ENCODE data around the gene SRRM3. TPM values are rescaled to one million over a fixed set of nuclear protein-coding genes. Genes with fewer than 3 reads are reported as not detected.

The SRRM3 gene
- total RNA-seq, 1 experiment from 2014 or later, result 1.7 TPM

DNA sequence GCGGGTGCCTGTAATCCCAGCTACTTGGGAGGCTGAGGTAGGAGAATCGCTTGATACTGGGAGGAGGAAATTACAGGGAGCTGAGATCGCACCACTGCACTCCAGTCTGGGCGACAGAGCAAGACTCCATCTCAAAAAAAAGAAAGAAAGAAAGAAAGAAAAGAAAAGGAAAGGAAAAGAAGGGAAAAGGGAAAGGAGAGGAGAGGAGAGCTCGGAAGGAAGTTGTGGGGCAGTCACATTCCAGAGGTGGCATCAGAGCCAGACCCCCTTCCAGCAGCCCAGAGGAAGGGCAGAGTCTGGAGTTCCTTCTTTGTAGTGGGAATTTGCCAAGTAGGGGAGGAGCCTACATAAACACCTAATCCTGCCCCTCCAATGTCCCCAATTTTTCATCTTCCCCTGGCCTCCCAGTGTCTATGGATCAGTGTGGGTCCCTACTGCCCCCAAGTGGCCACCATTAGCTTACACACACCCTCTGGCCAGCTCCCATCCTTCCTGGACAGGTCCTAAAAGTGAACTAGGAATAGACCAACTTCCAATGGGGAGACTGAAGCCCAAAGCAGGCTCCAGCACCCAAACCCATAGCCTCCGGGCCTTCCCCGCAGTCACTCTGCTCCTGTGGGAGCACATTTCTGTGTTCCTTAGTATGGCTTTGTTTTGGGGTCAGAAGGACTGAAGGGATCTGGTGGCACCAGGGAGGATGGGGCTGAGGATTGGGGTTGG is 61.1 kb downstream of the SRRM3 start:
- no peak overlapping the region for H3K4me3 Mint-ChIP-seq (ENCODE audit: unreplicated experiment)
- POLR2A ChIA-PET, result interaction anchor here (1.5 kb wide), 1 partner anchor 215 kb away, joined by 5 read pairs; the partner anchor contains the start of genes MDH2 and STYXL1
- DNase-seq, result peak; percentile 80
- H3K27me3 ChIP-seq (replicated peaks; ENCODE audit: control insufficient read depth, insufficient read depth, low read length), result no peaks in the 10 kb centered on the region; the same call in 1 of the 2 replicates
- CTCF ChIA-PET, result interaction anchor here (0.6 to 2.5 kb wide), 18 partner anchors 8 to 514 kb away, joined by 3 to 24 read pairs (median 4); partner anchors contain the start of genes MDH2, SRRM3 and STYXL1
- no peaks in the 10 kb centered on the region for H3K36me3 Mint-ChIP-seq (ENCODE audit: insufficient read depth, unreplicated experiment)
- no peaks in the 10 kb centered on the region for H3K9me3 Mint-ChIP-seq (ENCODE audit: unreplicated experiment)
- H3K4me1 Mint-ChIP-seq (ENCODE audit: low read depth, unreplicated experiment), result no peaks in the 10 kb centered on the region
- H3K27ac Mint-ChIP-seq (ENCODE audit: unreplicated experiment), result no peak overlapping the region
- no TSS peak for BruUV-seq (replicated peaks)
- no peaks in the 10 kb centered on the region for H3K36me3 ChIP-seq (ENCODE audit: control insufficient read depth, insufficient read depth, low read length)
- peaks cover 5% of the 10 kb centered on the region; the same call in 1 of the 2 replicates for H3K4me1 ChIP-seq
- no peaks in the 10 kb centered on the region for H3K9me3 ChIP-seq
- no peaks in the 10 kb centered on the region for H3K27me3 Mint-ChIP-seq (ENCODE audit: insufficient read depth, unreplicated experiment)
- intact Hi-C loops (cut with micrococcal nuclease; ENCODE audit: unreplicated experiment), result loop anchor here (1.0 to 5.0 kb wide), 3 partner anchors 41 to 85 kb away; no protein-coding TSS in a partner anchor
- TF ChIP-seq, protein P1, sequence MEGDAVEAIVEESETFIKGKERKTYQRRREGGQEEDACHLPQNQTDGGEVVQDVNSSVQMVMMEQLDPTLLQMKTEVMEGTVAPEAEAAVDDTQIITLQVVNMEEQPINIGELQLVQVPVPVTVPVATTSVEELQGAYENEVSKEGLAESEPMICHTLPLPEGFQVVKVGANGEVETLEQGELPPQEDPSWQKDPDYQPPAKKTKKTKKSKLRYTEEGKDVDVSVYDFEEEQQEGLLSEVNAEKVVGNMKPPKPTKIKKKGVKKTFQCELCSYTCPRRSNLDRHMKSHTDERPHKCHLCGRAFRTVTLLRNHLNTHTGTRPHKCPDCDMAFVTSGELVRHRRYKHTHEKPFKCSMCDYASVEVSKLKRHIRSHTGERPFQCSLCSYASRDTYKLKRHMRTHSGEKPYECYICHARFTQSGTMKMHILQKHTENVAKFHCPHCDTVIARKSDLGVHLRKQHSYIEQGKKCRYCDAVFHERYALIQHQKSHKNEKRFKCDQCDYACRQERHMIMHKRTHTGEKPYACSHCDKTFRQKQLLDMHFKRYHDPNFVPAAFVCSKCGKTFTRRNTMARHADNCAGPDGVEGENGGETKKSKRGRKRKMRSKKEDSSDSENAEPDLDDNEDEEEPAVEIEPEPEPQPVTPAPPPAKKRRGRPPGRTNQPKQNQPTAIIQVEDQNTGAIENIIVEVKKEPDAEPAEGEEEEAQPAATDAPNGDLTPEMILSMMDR (IDR thresholded peaks at IDR 0.05; ENCODE audit: insufficient read depth in 1 of 2, low read depth in 1 of 2, low read length in 1 of 2, severe bottlenecking in 1 of 2, unreplicated experiment in 1 of 2), result peak; percentile 70 to 87
- no peak overlapping the region for H3K4me3 ChIP-seq (ENCODE audit: low read depth, low read length)

DNA sequence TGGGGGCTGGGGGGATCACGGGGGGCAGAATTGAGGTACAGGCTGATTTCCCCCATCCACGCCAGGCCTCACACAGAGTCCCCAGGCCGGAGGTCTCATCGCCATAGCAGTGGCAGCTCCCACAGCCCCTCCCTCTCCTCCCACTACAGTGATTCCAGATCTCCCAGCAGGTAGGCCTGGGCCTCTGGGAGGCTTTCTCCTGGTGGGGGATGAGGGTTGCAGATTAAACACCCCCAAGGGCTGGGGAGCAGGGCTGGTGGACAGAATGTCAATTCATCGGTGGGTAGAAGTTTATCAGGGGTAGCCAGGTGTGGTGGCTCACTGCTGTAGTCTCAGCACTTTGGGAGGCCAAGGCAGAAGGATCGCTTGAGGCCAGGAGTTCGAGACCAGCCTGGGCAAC is 63.6 kb downstream of the SRRM3 start:
- Histone ChIP-seq H3K27me3 (replicated peaks; ENCODE audit: control insufficient read depth, insufficient read depth, low read length) (no peaks in the 10 kb centered on the region; the same call in 1 of the 2 replicates), H3K9me3 (no peaks in the 10 kb centered on the region), H3K4me1 (peaks cover 5% of the 10 kb centered on the region; the same call in 1 of the 2 replicates), H3K36me3 (ENCODE audit: control insufficient read depth, insufficient read depth, low read length) (no peaks in the 10 kb centered on the region), H3K4me3 (ENCODE audit: low read depth, low read length) (no peak overlapping the region)
- H3K36me3 Mint-ChIP-seq (ENCODE audit: insufficient read depth, unreplicated experiment), result no peaks in the 10 kb centered on the region
- no peaks in the 10 kb centered on the region for H3K4me1 Mint-ChIP-seq (ENCODE audit: low read depth, unreplicated experiment)
- no TSS peak for BruUV-seq (replicated peaks)
- POLR2A ChIA-PET, result no interaction called here
- no peaks in the 10 kb centered on the region for H3K9me3 Mint-ChIP-seq (ENCODE audit: unreplicated experiment)
- CTCF ChIA-PET, result interaction anchor here (0.6 to 1.0 kb wide), 2 partner anchors 17 to 66 kb away, joined by 3 read pairs; no protein-coding TSS in a partner anchor
- TF ChIP-seq, protein P1 (IDR thresholded peaks at IDR 0.05; ENCODE audit: insufficient read depth in 1 of 2, low read depth in 1 of 2, low read length in 1 of 2, severe bottlenecking in 1 of 2, unreplicated experiment in 1 of 2), result no peak
- DNase-seq, result no peak
- H3K27me3 Mint-ChIP-seq (ENCODE audit: insufficient read depth, unreplicated experiment), result peaks cover 15% of the 10 kb centered on the region
- H3K27ac Mint-ChIP-seq (ENCODE audit: unreplicated experiment), result no peak overlapping the region
- no peak overlapping the region for H3K4me3 Mint-ChIP-seq (ENCODE audit: unreplicated experiment)
- intact Hi-C loops (cut with micrococcal nuclease; ENCODE audit: unreplicated experiment), result no loop called here

DNA sequence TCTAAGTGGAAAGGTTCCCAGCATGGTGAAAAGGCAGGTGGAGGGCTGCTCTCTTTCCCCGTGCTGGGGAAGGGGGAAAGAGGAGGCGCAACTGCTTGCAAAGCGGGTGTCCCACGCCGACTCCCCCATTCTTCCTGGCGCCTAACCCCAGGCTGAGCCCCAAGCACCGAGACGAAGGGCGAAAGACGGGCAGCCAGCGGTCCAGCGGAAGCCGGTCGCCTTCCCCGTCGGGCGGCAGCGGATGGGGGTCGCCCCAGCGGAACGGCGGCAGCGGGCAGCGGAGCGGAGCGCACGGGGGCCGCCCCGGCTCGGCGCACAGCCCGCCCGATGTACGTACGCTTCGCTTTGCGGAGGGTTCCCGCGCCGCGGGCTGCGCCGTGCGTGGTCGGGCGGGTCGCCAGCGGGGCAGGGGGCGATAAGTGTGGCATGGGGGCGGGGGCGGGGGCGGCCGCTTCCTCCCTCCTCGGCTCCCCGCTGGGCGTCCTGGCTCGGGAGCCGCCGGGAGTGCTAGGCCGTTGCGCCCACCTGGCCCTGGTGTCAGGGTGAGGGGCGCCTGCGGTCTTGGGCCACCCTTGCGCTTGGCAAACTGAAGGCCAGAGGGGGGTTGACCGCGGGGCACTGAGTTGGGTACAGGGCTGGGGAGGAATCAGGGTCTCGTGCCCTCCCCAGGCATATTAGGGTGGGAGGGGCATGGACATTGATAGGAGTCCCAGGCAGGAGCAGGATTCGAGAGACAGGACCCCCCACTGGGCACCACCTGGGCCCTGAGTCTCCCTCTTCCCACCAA is 65.6 kb downstream of the SRRM3 start:
- Histone ChIP-seq H3K36me3 (ENCODE audit: control insufficient read depth, insufficient read depth, low read length) (no peaks in the 10 kb centered on the region), H3K4me3 (ENCODE audit: low read depth, low read length) (peak overlapping the region; percentile 23), H3K4me1 (peaks cover 5% of the 10 kb centered on the region; the same call in 1 of the 2 replicates), H3K27me3 (replicated peaks; ENCODE audit: control insufficient read depth, insufficient read depth, low read length) (no peaks in the 10 kb centered on the region; the same call in none of the 2 replicates), H3K9me3 (no peaks in the 10 kb centered on the region)
- Mint-ChIP-seq H3K9me3 (ENCODE audit: unreplicated experiment) (no peaks in the 10 kb centered on the region), H3K27me3 (ENCODE audit: insufficient read depth, unreplicated experiment) (peaks cover 15% of the 10 kb centered on the region), H3K4me3 (ENCODE audit: unreplicated experiment) (peak overlapping the region; percentile 49), H3K27ac (ENCODE audit: unreplicated experiment) (no peak overlapping the region), H3K36me3 (ENCODE audit: insufficient read depth, unreplicated experiment) (no peaks in the 10 kb centered on the region), H3K4me1 (ENCODE audit: low read depth, unreplicated experiment) (no peaks in the 10 kb centered on the region)
- BruUV-seq (replicated peaks), result no TSS peak
- intact Hi-C loops (cut with micrococcal nuclease; ENCODE audit: unreplicated experiment), result no loop called here
- ChIA-PET POLR2A (no interaction called here), CTCF (no interaction called here)
- TF ChIP-seq, protein P1 (IDR thresholded peaks at IDR 0.05; ENCODE audit: insufficient read depth in 1 of 2, low read depth in 1 of 2, low read length in 1 of 2, severe bottlenecking in 1 of 2, unreplicated experiment in 1 of 2), result no peak
- DNase-seq, result no peak

Data from Caco-2 (cell line).